22Rv1 (cell line): ENCODE measurements around the gene CNTN4.

Experiments used
- CTCF ChIP-seq: fragments of 450-650 bp; IDR thresholded peaks from 2 replicates; pipeline ENCODE4 v1.5.1; 2017; ENCODE audit warnings: mild to moderate bottlenecking
- ZFX ChIP-seq: fragments of 450-650 bp; IDR thresholded peaks from 2 replicates; pipeline ENCODE4 v1.6.1; 2017; ENCODE audit warnings: antibody characterized with exemption, borderline replicate concordance

DNA sequence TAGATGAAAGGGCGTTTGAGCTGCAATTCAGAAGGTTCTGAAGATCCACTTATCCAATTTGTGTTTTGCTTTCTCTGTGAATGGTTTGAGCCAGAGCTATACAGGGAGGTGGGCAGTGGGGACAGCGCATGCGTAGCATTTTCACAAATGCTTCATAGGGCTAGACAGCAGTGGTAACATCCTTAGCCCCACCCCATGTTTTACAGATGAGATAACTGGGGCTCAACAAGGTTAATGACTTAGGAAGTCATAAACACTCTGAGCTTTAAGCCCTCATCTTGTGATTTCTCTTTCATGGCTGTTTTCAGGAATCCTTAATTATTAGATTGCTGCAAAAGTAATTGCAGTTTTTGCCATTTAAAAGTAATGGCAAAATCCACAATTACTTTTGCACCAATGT, 602.8 kb downstream of the CNTN4 start:
- TF ChIP-seq CTCF (no peak), ZFX (no peak)
